Measurements from ENCODE around the gene NUP214.

GRCh38 chr9:131120620-131121228 lies 4.7 kb upstream of the NUP214 start:
- TF ChIP-seq, protein P1, sequence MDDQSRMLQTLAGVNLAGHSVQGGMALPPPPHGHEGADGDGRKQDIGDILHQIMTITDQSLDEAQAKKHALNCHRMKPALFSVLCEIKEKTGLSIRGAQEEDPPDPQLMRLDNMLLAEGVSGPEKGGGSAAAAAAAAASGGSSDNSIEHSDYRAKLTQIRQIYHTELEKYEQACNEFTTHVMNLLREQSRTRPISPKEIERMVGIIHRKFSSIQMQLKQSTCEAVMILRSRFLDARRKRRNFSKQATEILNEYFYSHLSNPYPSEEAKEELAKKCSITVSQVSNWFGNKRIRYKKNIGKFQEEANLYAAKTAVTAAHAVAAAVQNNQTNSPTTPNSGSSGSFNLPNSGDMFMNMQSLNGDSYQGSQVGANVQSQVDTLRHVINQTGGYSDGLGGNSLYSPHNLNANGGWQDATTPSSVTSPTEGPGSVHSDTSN (CRISPR knock-in tag; IDR thresholded peaks at IDR 0.05) = no peak
- TF ChIP-seq, protein P2, sequence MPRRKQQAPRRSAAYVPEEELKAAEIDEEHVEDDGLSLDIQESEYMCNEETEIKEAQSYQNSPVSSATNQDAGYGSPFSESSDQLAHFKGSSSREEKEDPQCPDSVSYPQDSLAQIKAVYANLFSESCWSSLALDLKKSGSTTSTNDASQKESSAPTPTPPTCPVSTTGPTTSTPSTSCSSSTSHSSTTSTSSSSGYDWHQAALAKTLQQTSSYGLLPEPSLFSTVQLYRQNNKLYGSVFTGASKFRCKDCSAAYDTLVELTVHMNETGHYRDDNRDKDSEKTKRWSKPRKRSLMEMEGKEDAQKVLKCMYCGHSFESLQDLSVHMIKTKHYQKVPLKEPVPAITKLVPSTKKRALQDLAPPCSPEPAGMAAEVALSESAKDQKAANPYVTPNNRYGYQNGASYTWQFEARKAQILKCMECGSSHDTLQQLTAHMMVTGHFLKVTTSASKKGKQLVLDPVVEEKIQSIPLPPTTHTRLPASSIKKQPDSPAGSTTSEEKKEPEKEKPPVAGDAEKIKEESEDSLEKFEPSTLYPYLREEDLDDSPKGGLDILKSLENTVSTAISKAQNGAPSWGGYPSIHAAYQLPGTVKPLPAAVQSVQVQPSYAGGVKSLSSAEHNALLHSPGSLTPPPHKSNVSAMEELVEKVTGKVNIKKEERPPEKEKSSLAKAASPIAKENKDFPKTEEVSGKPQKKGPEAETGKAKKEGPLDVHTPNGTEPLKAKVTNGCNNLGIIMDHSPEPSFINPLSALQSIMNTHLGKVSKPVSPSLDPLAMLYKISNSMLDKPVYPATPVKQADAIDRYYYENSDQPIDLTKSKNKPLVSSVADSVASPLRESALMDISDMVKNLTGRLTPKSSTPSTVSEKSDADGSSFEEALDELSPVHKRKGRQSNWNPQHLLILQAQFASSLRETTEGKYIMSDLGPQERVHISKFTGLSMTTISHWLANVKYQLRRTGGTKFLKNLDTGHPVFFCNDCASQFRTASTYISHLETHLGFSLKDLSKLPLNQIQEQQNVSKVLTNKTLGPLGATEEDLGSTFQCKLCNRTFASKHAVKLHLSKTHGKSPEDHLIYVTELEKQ (tag by site-specific recombination; IDR thresholded peaks at IDR 0.05; ENCODE audit: borderline replicate concordance) = no peak
